Tibial artery (tissue), 4 donors: ENCODE measurements around the gene RAP1B.

Experiments used
- DNase-seq, 2 donors: peaks; one replicate each; pipeline ENCODE4 v3.0.0-alpha.2; 2019
- H3K27ac ChIP-seq, 2 donors: fragments of 200-600 bp; sonication (generic) in 1 of 2; 1 replicate in 1 of 2; 2 replicates in 1 of 2; pipeline ENCODE4 v1.5.1; 2018 to 2019; ENCODE audit warnings: mild to moderate bottlenecking in 1 of 2
- H3K27me3 ChIP-seq, 2 donors: fragments of 200-600 bp; sonication (generic) in 1 of 2; one replicate each; pipeline versions ENCODE4 v1.5.1 to v1.6.0; 2016 to 2019
- H3K36me3 ChIP-seq, 3 donors: fragments of 200-600 bp; sonication (generic) in 2 of 3; one replicate each; pipeline ENCODE4 v1.5.1; 2016 to 2019; ENCODE audit warnings: mild to moderate bottlenecking in 2 of 3
- H3K4me1 ChIP-seq, 4 donors: fragments of 200-600 bp; sonication (generic) in 2 of 4; 1 replicate in 3 of 4; 2 replicates in 1 of 4; pipeline ENCODE4 v1.5.1; 2016 to 2019
- H3K4me3 ChIP-seq, 2 donors: fragments of 200-600 bp; sonication (generic) in 1 of 2; 1 replicate in 1 of 2; 2 replicates in 1 of 2; pipeline ENCODE4 v1.5.1; 2018 to 2019; ENCODE audit warnings: mild to moderate bottlenecking in 2 of 2
- H3K9me3 ChIP-seq, 3 donors: fragments of 200-600 bp; sonication (generic) in 1 of 3; one replicate each; pipeline ENCODE4 v1.5.1; 2016 to 2019
- CTCF ChIP-seq, 2 experiments: fragments of 200-600 bp in 1 of 2; fragments of 450-650 bp in 1 of 2; IDR thresholded peaks; one replicate each; pipeline ENCODE4 v1.5.1; 2017 to 2019; ENCODE audit warnings: antibody characterized with exemption in 2 of 2, mild to moderate bottlenecking in 1 of 2, moderate library complexity in 1 of 2
- intact Hi-C: fragments of 100-400 bp; cut with DNase I; formaldehyde crosslinking; loops from one replicate; pipeline ENCODE4 v1.15.0; 2023; ENCODE audit warnings: low total_unique reads

The RAP1B gene

GRCh38 chr12:68614105-68614679 lies 3.5 kb downstream of the RAP1B start:
- intact Hi-C loops = loop anchor here (5.0 kb wide), 1 partner anchor 252 kb away; no protein-coding TSS in a partner anchor
- H3K4me3 ChIP-seq = peak overlapping the region; percentile 7 to 14
- H3K9me3 ChIP-seq = no peaks in the 10 kb centered on the region
- no peaks in the 10 kb centered on the region for H3K27me3 ChIP-seq
- H3K4me1 ChIP-seq = peaks cover 0 to 78% (median 52%) of the 10 kb centered on the region in 4 donors
- no peaks in the 10 kb centered on the region for H3K36me3 ChIP-seq
- TF ChIP-seq CTCF (IDR thresholded peaks at IDR 0.05) = no peak
- H3K27ac ChIP-seq = peak overlapping the region in 1 of 2 donors; percentile 96
- no peak for DNase-seq

- intact Hi-C loops = loop anchor here (5.0 kb wide), 1 partner anchor 252 kb away; no protein-coding TSS in a partner anchor
- Histone ChIP-seq H3K9me3 (no peaks in the 10 kb centered on the region), H3K4me3 (peak overlapping the region; percentile 7 to 14), H3K27ac (peak overlapping the region in 1 of 2 donors; percentile 33), H3K4me1 (peaks cover 0 to 78% (median 51%) of the 10 kb centered on the region in 4 donors), H3K27me3 (no peaks in the 10 kb centered on the region), H3K36me3 (no peaks in the 10 kb centered on the region)
- no peak for TF ChIP-seq CTCF (IDR thresholded peaks at IDR 0.05)
- no peak for DNase-seq
Measured at GRCh38 chr12:68614769-68615168, 4.1 kb downstream of the RAP1B start.

- Histone ChIP-seq H3K9me3 (no peaks in the 10 kb centered on the region), H3K4me1 (peaks cover 4 to 100% (median 74%) of the 10 kb centered on the region in 4 donors), H3K27ac (peak overlapping the region in 1 of 2 donors; percentile 15), H3K4me3 (no peak overlapping the region), H3K27me3 (no peaks in the 10 kb centered on the region), H3K36me3 (no peaks in the 10 kb centered on the region)
- intact Hi-C loops = no loop called here
- DNase-seq = no peak
- TF ChIP-seq CTCF (IDR thresholded peaks at IDR 0.05) = no peak
Measured at GRCh38 chr12:68617160-68617926, 6.6 kb downstream of the RAP1B start.

- Histone ChIP-seq H3K36me3 (no peaks in the 10 kb centered on the region), H3K4me1 (peaks cover 4 to 100% (median 73%) of the 10 kb centered on the region in 4 donors), H3K27me3 (no peaks in the 10 kb centered on the region), H3K9me3 (no peaks in the 10 kb centered on the region), H3K4me3 (no peak overlapping the region), H3K27ac (peak overlapping the region in 1 of 2 donors; percentile 42)
- no peak for TF ChIP-seq CTCF (IDR thresholded peaks at IDR 0.05)
- intact Hi-C loops = no loop called here
- no peak for DNase-seq
Measured at GRCh38 chr12:68619541-68619940, 8.8 kb downstream of the RAP1B start.

- intact Hi-C loops = loop anchor here (10.0 kb wide), 1 partner anchor 64 kb away; the partner anchor contains the start of gene NUP107
- no peaks in the 10 kb centered on the region for H3K36me3 ChIP-seq
- H3K27me3 ChIP-seq = no peaks in the 10 kb centered on the region
- DNase-seq = no peak
- H3K9me3 ChIP-seq = no peaks in the 10 kb centered on the region
- H3K4me3 ChIP-seq = no peak overlapping the region
- peak overlapping the region; percentile 42 to 57 for H3K27ac ChIP-seq
- peaks cover 4 to 100% (median 67%) of the 10 kb centered on the region in 4 donors for H3K4me1 ChIP-seq
- TF ChIP-seq CTCF (IDR thresholded peaks at IDR 0.05) = no peak
Measured at GRCh38 chr12:68620519-68621471, 10.1 kb downstream of the RAP1B start.
